Left lobe of liver (tissue), 2 donors: ENCODE data around the gene CREB3. TPM values are rescaled to one million over a fixed set of nuclear protein-coding genes. Genes with fewer than 3 reads are reported as not detected.

ENCODE experiments used
- ATAC-seq: fragments of 200-7000 bp; cut with Tn5 transposase; one replicate; pipeline ENCODE4 v1.9.1; 2020; ENCODE audit warnings: mild to moderate bottlenecking, moderate library complexity
- DNase-seq: peaks from one replicate; pipeline ENCODE4 v3.0.0-alpha.2; 2020; ENCODE audit warnings: low spot score
- total RNA-seq: library from RNA; stranded (reverse); gene quantifications from one replicate; pipeline ENCODE4 v1.2.1, GENCODE V29; 2021
- donor health status: DM: no; HTN: no; CAD: no; lungs with moderate emphysema.
- donor health status: DM: no; HTN: yes; CAD: no.

CREB3 gene
- total RNA-seq = 13.9 TPM

GRCh38 chr9:35732185-35732799 lies at the start of gene CREB3, which contains the start of gene TLN1:
TSS of gene CREB3 (plus strand) at chr9:35732666. CDS start at chr9:35732773, 107 bp downstream.
TSS of gene TLN1 (minus strand) at chr9:35732195. CDS start at chr9:35725694, 6,501 bp downstream.
- ATAC-seq (peak; percentile 84), DNase-seq (peak; percentile 99)

GRCh38 chr9:35683323-35683722 lies 49.1 kb upstream of the CREB3 start:
- no peak for ATAC-seq
- DNase-seq = no peak

- ATAC-seq (no peak), DNase-seq (no peak)
Observed at GRCh38 chr9:35684921-35685320, 47.5 kb upstream of the CREB3 start.

GRCh38 chr9:35685506-35685905 lies 47.0 kb upstream of the CREB3 start:
- DNase-seq (no peak), ATAC-seq (peak; percentile 41)

- no peak for DNase-seq
- no peak for ATAC-seq
Observed at GRCh38 chr9:35686222-35687203, 46.0 kb upstream of the CREB3 start.

- DNase-seq = no peak
- ATAC-seq = no peak
Observed at GRCh38 chr9:35687306-35687705, 45.2 kb upstream of the CREB3 start.

GRCh38 chr9:35687972-35688557 lies 44.4 kb upstream of the CREB3 start:
- DNase-seq (no peak), ATAC-seq (no peak)

- DNase-seq (no peak), ATAC-seq (no peak)
Observed at GRCh38 chr9:35688558-35689541, 43.6 kb upstream of the CREB3 start.

GRCh38 chr9:35689542-35690293 lies 42.7 kb upstream of the CREB3 start, which contains the start of gene TPM2:
TSS of gene TPM2 (minus strand) at chr9:35689925. CDS start at chr9:35689817, 108 bp downstream.
- ATAC-seq (peak; percentile 14), DNase-seq (no peak)

- no peak for ATAC-seq
- no peak for DNase-seq
Observed at GRCh38 chr9:35690294-35690613, 42.2 kb upstream of the CREB3 start.

GRCh38 chr9:35690614-35691333 lies 41.7 kb upstream of the CREB3 start:
- DNase-seq (no peak), ATAC-seq (peak; percentile 70)

GRCh38 chr9:35691334-35691650 lies 41.2 kb upstream of the CREB3 start:
- ATAC-seq (no peak), DNase-seq (no peak)

GRCh38 chr9:35691757-35692301 lies 40.6 kb upstream of the CREB3 start:
- ATAC-seq (no peak), DNase-seq (no peak)

GRCh38 chr9:35695943-35696401 lies 36.5 kb upstream of the CREB3 start:
- no peak for DNase-seq
- ATAC-seq = no peak

- ATAC-seq (peak; percentile 93), DNase-seq (no peak)
Observed at GRCh38 chr9:35696520-35697215, 35.8 kb upstream of the CREB3 start.

GRCh38 chr9:35697486-35697885 lies 35.0 kb upstream of the CREB3 start:
- DNase-seq (no peak), ATAC-seq (peak; percentile 5)

GRCh38 chr9:35698231-35698630 lies 34.2 kb upstream of the CREB3 start:
- ATAC-seq = no peak
- no peak for DNase-seq

- DNase-seq = no peak
- no peak for ATAC-seq
Observed at GRCh38 chr9:35700031-35700430, 32.4 kb upstream of the CREB3 start.
